Endothelial cell (in vitro differentiated cells): ENCODE results near the gene SLC22A15. TPM values are rescaled to one million over a fixed set of nuclear protein-coding genes. Genes with fewer than 3 reads are reported as not detected.
A peak's percentile ranks its signal among the peaks of the same experiment; 100 is the strongest.

Experiments
- DNase-seq: peaks from one replicate; pipeline ENCODE4 v3.0.0; 2021; ENCODE audit warnings: low spot score
- H3K27ac Mint-ChIP-seq: one replicate; pipeline ENCODE4 v1.8.0; 2021; ENCODE audit warnings: mixed read lengths, inconsistent platforms; ENCODE audit not compliant: unreplicated experiment
- H3K27me3 Mint-ChIP-seq: one replicate; pipeline ENCODE4 v1.8.0; 2021; ENCODE audit warnings: mild to moderate bottlenecking, moderate library complexity, mixed read lengths, inconsistent platforms; ENCODE audit not compliant: unreplicated experiment
- H3K36me3 Mint-ChIP-seq: one replicate; pipeline ENCODE4 v1.8.0; 2021; ENCODE audit warnings: mild to moderate bottlenecking, low read depth, mixed read lengths, inconsistent platforms; ENCODE audit not compliant: unreplicated experiment
- H3K4me1 Mint-ChIP-seq: one replicate; pipeline ENCODE4 v1.8.0; 2021; ENCODE audit warnings: mild to moderate bottlenecking, mixed read lengths, inconsistent platforms; ENCODE audit not compliant: unreplicated experiment
- H3K4me3 Mint-ChIP-seq: one replicate; pipeline ENCODE4 v1.8.0; 2021; ENCODE audit warnings: mild to moderate bottlenecking, mixed read lengths, inconsistent platforms; ENCODE audit not compliant: unreplicated experiment
- H3K9me3 Mint-ChIP-seq: one replicate; pipeline ENCODE4 v1.8.0; 2021; ENCODE audit warnings: mixed read lengths, inconsistent platforms; ENCODE audit not compliant: unreplicated experiment
- CTCF ChIP-seq: fragments of 200-600 bp; sonication (generic); IDR thresholded peaks from one replicate; pipeline ENCODE4 v1.5.0; 2021; ENCODE audit warnings: antibody characterized with exemption; ENCODE audit not compliant: unreplicated experiment
- total RNA-seq: library from RNA; stranded (reverse); fragmentation: NEBNext Ultra II Directional; extraction: Animal tissue kit (Norgen Biotek cat#: 25700); gene quantifications from one replicate; pipeline ENCODE4 v1.2.1, GENCODE V29; 2021; ENCODE audit not compliant: unreplicated experiment

Gene SLC22A15
- total RNA-seq, 1 donor from 2014 or later = 21.9 TPM

GRCh38 chr1:115946116-115946515 lies 30.2 kb upstream of the SLC22A15 start:
- no peak for DNase-seq
- peaks cover 25% of the 10 kb centered on the region for H3K4me1 Mint-ChIP-seq
- H3K27me3 Mint-ChIP-seq = peaks cover 3% of the 10 kb centered on the region
- TF ChIP-seq CTCF = no peak
- H3K27ac Mint-ChIP-seq = no peak overlapping the region
- H3K4me3 Mint-ChIP-seq = no peak overlapping the region
- no peaks in the 10 kb centered on the region for H3K36me3 Mint-ChIP-seq
- no peaks in the 10 kb centered on the region for H3K9me3 Mint-ChIP-seq

- no peaks in the 10 kb centered on the region for H3K9me3 Mint-ChIP-seq
- DNase-seq = no peak
- H3K27me3 Mint-ChIP-seq = peaks cover 3% of the 10 kb centered on the region
- no peaks in the 10 kb centered on the region for H3K36me3 Mint-ChIP-seq
- H3K4me1 Mint-ChIP-seq = peaks cover 45% of the 10 kb centered on the region
- no peak overlapping the region for H3K4me3 Mint-ChIP-seq
- H3K27ac Mint-ChIP-seq = no peak overlapping the region
- no peak for TF ChIP-seq CTCF
Measured at GRCh38 chr1:115949156-115949555, 27.2 kb upstream of the SLC22A15 start.

GRCh38 chr1:115951560-115951959 lies 24.8 kb upstream of the SLC22A15 start:
- Mint-ChIP-seq H3K27ac (no peak overlapping the region), H3K27me3 (peaks cover 2% of the 10 kb centered on the region), H3K9me3 (no peaks in the 10 kb centered on the region), H3K4me3 (no peak overlapping the region), H3K4me1 (peaks cover 36% of the 10 kb centered on the region), H3K36me3 (peaks cover 3% of the 10 kb centered on the region)
- DNase-seq = no peak
- TF ChIP-seq CTCF = no peak

GRCh38 chr1:115952547-115952946 lies 23.8 kb upstream of the SLC22A15 start:
- Mint-ChIP-seq H3K4me3 (no peak overlapping the region), H3K36me3 (peaks cover 3% of the 10 kb centered on the region), H3K27ac (no peak overlapping the region), H3K9me3 (no peaks in the 10 kb centered on the region), H3K4me1 (peaks cover 36% of the 10 kb centered on the region), H3K27me3 (no peaks in the 10 kb centered on the region)
- TF ChIP-seq CTCF = no peak
- DNase-seq = no peak

GRCh38 chr1:115953180-115953579 lies 23.1 kb upstream of the SLC22A15 start:
- Mint-ChIP-seq H3K9me3 (no peaks in the 10 kb centered on the region), H3K4me3 (no peak overlapping the region), H3K27ac (peak overlapping the region; percentile 53), H3K36me3 (peaks cover 3% of the 10 kb centered on the region), H3K4me1 (peaks cover 41% of the 10 kb centered on the region), H3K27me3 (no peaks in the 10 kb centered on the region)
- no peak for DNase-seq
- TF ChIP-seq CTCF = no peak
